Activated CD4-positive, alpha-beta T cell treated with anti-CD3 and anti-CD28 coated beads, Interleukin-2, amount 50 U/mL, for 1 hour (primary cell): ENCODE data around the gene CBLB.
"Not testable (repeated sequence)": the region's sequence is repeated elsewhere in the genome, so short reads cannot be mapped to it uniquely, and the experiment has no call there.

Experiments
- DNase-seq: peaks from one replicate; pipeline ENCODE4 v3.0.0-alpha.2; 2020

CBLB gene

DNA sequence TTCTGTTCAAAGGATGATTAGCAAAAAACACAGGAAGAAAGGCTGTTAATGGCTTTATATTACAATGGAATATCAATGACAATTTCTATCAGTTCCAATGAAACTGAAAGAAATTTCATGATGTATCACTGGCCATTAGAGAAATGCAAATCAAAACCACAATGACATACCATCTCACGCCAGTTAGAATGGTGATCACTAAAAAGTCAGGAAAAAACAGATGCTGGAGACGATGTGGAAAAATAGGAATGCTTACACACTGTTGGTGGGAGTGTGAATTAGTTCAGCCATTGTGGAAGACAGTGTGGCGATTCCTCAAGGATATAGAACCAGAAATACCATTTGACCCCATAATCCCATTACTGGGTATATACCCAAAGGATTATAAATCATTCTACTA is 53.5 kb downstream of the CBLB start:
- not testable (repeated sequence) for DNase-seq

DNA sequence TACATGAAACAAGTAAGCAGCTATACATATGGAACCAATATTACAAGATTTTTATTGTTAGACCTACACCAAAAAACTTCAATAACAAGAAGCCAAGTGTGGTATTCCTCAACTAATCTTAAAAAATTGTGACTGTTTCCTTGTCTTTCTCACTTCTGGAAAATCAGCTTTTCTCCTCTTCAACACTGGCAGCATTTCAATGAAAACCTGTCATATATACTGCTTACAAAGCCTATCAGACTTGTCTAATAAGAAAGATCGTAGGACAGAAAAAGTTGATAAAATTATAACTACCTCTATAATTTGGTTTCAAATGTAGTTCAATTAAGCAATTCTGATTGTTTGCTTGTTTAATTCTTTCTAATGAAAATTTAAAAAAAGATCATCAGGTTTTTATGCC is 55.1 kb downstream of the CBLB start:
- DNase-seq = no peak

DNA sequence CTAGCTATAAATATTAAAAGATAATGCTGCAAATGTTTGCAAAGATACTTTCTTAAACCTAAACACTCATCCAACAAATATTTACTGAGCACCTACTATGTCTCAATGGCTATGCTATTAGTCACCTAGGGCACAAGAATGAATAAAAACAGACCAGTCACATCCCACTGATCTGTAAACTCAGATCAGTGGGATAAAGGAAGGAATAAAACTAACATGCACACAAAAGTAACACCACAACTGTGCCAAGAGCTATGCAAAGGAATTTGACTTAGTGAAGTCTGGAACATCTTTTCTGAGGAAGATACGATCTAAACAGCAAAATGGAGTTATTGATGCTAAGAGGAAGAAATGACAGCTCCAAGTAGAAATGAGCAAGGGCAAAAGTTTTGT is 56.6 kb downstream of the CBLB start:
- no peak for DNase-seq

DNA sequence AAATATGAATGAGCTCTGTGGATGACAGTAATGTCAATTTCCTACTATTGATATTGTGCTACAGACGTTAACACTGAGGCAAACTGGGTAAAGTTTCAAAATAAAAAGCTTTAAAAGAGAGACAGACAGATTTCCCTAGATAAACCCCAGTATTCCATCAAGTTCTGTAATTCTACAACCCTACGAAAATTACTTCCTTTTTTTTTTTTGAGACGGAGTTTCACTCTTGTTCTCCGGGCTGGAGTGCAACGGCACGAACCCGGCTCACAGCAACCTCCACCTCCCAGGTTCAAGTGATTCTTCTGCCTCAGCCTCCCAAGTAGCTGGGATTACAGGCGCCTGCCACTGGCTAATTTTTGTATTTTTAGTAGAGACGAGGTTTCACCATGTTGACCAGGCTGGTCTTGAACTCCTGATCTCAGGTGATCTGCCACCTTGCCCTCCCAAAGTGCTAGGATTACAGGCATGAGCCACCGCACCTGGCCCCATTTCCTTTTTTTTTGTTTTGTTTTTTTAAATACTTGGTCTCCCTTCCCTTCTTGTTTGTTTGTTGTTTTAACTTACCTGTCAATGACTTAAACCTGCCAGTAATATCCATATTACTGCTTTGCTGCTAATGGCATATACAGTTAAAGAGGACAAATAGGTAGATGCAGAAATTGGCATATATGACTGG is 57.2 kb downstream of the CBLB start:
- no peak for DNase-seq

DNA sequence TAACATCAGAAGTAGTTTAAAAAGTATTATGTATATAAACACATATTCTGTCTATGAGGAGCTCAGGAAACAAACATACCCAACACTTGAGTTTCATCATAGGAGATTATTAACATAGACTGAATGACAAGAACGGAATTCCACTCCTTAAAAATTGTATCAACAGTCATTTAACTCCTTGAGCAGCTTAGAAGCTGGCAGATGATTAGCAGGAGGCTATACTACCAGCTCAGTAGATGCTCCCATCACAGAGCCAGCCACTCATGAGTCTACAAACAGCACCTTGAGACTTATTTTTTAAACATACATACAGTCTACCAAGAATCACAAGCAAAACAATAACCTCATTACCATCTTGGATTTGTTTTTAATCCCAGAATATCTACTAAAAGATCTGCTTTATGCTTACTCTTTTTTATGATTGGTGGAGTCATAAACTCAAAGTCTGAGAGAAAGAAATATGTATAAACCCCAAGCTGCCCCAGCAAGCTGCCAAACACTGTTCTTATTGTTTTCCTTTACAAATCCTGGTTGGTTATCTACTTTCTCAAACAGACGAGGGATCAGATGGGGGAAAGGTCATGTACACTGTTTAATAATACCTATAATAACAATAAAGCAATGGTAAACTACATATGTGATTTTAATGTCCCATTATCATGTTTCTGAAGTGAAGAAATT is 59.5 kb downstream of the CBLB start:
- no peak for DNase-seq

DNA sequence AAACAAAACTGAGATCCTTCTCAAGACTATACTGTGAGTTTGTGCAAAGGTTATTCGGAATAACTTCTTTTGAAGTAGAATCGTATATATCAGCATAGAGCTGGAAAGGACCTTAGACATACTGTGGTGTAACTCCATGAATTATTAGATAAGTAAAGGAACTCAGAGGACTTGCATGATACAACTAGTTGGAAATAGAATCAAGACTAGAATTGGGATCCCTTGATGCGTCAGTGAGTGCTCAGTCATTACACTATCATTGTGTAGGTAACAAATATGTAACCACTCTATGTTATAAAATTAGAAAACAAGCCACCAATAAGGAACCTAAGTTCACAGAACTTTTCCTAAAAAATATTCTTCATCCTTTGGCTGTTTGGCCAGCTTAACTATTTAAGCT is 61.1 kb downstream of the CBLB start:
- DNase-seq = no peak

DNA sequence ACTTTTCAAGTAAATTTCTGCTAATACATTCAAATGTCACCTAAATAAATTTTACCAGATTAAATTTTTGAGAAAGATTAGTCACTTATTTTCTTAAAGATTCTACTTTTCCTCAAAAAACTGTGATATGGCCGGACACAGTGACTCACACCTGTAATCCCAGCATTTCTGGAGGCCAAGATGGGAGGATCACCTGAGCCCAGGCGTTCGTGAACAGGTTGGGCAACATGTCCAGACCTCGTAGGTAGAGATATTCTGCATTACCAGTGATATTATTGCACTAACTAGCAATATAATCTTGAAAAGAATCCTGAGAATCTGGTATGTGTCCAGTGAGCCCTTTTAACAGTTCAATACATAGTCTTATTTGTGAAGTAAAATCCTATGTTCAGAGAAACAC is 61.7 kb downstream of the CBLB start:
- no peak for DNase-seq

DNA sequence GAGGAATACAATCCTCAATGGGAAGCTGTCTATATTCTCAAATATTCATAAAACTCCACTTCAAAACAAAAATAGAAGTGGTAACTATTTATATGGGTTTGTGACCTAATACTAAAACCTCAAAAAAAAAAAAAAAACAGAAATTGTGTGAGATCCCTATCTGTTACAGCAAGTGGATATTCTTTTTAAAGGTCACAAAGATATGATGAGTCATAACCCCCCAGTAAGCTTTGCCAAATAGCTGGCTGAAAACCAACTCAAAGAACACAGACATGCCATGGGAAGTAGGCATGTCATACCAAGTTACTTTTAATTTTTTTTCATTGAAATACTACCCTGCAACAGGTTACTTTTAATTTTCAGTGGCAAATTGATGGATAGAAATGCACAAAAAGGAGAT is 62.5 kb downstream of the CBLB start:
- no peak for DNase-seq

DNA sequence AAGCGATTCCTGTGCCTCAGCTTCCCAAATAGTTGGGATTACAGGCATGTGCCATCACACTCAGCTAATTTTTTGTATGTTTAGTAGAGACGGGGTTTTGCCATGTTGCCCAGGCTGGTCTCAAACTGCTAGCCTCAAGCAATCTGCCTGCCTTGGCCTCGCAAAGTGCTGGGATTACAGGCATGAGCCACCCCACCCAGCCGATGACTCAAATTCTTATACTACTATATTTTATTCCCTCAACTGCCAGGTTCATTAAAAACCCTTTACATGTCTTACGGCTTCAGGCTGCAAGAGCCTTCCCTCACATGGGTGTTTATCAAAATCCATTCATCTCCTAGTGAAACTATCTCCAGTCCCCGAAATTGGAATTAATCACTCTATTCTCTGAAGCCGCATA is 63.4 kb downstream of the CBLB start:
- no peak for DNase-seq

DNA sequence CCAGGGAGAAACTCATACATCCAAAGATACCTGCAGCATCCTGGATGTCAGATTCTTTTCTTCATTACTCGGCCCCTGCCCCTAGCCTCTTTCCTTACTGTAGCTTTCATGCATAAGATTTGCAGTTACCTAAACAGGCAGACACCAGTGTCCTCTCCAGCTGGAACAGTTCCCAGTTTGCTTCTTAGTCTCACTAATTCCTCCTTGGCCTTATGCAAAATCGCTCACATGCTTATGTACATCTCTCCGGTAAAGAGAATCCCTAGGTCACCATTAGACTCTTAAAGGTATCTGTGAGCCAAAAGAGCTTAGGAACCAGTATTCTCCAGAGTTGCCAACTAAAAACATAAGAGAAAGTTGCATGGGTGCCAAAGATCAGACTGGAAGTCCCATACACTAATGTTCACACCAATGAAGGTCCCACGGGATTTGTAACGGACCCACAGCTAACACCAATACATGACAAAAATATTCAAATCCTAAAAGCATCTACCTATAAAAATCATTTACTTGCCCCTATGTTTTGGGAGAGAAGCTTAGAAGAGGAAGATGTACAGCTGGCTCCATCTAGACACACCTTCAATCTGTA is 66.6 kb downstream of the CBLB start:
- no peak for DNase-seq

DNA sequence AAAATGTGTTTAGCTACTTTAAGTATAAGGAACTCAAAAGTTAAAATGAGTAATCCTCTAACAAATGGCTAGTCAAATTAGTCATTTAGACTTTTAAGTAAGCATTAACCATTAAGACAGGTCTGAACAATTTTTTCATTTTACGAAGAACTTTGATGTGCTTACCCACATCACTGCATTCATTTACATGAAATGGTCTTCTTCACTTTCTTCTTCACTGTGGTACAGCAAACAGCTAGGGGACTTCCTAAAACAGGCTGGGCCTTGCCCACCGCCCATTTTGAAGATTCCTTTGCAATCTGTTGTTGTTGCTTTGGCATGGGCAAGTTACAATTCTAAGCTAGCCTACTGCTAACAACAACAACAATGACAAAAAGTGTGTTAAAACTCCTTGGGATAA is 67.4 kb downstream of the CBLB start:
- no peak for DNase-seq

DNA sequence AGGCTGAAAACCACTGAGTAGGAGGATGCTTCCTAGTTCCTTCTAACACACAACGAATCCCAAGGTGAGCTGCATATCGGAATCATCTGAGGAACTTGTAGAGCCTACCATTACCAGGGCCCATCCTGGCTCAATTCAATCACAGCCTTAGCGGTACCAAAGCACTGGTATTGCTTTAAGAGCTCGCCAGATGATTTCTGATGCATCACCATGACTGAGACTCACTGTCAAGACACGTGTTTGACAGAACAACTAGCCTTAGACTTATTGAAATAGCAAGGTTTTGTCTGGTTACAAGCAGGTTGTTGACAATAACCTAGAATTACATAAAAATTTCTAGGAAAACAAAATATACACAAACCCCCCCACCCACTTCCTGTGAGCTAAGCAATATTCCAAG is 68.5 kb downstream of the CBLB start:
- DNase-seq = no peak

DNA sequence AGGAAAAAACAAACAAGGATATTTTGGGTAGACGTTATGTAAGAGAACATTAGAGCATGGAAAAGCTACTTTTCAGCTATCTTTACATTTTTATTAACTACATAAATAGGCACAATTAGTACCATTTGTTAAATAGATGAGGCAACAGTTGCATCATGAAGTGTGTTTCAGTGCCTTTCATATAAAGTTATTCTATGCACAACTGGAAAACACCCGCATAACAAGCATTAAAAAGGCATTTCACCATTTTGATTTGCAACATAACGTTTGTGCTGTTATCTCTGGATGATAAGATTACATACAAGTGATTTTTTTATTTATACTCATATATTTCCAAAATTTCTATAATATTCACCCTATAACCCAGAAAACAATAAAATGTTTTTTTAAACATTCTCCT is 69.5 kb downstream of the CBLB start:
- no peak for DNase-seq

DNA sequence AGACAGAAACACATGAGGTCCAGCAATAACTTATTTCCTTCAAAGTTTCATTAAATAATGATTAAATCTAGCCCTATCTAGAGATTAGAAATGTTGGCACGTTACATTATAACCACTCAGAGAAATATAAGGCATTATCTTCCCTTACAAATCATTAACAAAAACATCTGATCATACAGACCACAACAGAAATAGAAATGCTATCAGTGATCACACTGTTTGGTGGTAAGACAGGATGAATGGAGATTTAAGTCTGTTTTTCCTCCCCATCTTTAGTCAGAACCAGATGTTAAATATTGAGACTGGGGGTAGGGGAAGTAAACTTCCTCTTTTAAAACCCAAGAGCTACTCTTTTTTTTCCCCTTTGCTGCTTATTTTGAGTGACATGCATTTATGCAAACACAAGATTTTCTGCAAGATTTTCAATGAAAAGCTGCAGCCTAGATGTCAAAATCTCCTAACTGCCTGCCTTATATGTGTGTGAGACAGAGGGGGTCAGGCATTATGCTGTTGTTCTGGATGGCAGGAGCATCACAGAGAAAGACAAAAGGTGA is 70.4 kb downstream of the CBLB start:
- no peak for DNase-seq

DNA sequence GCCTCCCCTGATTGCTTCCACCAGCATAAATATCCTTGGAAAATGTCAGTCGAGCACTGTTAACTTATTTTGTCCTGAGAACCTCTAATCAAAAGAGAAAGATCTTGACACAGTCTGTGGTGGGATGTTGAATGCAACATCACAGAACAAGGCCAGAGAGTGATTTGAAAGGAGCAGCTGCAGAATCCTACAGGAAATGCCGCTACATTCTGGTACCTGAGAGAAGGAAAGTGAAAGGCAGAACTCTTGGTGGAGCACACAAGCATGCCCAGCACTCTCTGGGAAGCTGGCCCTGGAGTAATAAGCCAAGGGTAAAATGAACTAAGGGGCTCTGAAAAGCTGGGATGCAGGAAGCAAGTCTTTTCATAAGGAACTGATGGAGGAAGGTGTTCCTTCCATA is 75.8 kb downstream of the CBLB start:
- no peak for DNase-seq

DNA sequence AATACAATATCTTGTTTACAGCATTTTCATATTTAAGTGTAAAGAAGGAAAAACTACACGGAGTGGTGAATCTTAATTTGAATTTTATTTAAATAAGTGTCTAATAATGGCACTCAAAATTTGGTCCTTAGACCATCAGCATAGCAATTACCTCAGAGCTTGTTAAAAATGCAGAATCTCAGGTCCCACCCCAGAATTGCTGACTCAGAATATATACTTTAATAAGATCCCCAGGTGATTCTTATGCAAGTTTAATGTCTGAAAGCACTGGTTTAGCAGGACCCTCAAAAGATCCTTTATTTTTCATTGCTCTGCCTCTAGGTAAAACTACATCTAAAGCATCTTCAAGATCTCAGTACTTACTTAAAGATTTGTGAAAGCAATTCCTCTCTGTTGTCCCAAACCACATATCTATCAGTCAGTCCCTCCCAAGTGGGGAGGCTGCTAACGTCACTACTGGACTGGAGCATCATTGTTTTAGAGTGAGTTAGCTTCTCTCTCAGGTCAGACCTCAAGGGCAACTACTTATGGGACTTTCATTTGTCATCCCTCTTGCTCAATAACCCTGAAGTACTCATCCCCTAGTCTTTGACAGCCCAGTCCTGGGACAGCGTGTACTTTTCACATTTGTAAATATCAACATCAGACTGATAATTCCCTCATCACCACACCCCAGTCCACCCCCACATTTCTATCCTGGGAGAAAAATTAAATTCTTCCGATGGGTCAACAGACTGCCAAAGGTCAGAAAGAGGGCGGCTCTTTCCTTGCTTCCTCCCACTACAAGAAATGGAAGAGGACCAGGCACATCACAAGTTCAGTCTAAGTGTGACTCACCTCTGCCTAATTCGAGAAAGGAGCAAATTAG is 76.7 kb downstream of the CBLB start:
- DNase-seq = no peak

DNA sequence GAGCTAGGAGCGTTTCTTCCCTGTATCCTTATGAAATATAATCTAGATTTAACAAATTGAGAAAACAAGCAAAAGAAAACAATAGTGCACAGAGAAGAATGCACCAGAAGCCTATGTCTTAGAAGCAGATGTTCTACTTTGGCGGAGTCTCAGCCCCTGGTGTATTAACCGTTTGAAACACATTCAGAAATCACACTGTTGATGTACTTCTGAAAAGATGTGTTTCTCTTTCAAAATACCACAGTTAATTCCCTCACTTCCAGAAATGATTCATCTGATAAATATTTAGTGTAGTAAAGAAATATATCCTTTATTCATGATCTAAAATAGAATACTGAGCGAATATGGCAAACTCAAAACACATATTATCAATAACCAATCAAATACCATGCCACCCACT is 77.7 kb downstream of the CBLB start:
- DNase-seq = no peak

DNA sequence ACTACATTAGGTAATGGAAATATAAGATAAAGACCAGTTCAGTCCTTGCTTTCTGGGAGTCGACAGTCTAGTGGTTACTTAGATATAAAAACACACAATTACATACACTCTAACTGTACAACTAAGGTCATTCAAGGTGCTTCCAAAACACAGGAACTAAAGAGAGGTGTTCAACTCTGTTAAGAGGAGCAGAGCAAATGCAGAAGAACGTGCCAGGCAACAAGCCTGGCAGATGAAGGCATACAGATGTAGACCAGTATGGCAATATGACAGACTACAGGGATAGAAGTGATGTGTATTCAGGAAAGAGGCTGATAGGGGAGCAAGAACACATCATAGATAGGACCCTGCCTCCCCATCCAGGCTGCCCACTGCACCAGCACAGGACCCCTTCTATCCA is 78.3 kb downstream of the CBLB start:
- DNase-seq = no peak

DNA sequence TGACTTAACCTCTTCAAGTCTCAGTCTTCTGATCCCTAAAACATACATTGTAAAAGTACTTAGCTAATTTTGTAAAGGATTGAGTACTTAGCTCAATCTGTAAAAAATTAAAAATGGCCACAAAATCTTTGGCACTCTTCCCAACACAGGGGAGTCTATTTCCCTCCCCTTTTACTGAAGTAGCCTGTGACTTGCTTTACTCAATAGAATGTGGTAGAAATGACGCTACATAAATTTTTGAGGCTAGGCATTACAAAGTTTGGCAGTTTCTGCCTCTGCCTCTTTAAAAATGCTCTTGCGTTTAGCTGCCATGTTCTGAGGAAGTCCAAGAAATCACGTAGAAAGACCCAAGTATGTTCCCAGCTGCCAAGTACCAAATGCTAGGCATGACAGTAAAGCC is 80.2 kb downstream of the CBLB start:
- DNase-seq = no peak

DNA sequence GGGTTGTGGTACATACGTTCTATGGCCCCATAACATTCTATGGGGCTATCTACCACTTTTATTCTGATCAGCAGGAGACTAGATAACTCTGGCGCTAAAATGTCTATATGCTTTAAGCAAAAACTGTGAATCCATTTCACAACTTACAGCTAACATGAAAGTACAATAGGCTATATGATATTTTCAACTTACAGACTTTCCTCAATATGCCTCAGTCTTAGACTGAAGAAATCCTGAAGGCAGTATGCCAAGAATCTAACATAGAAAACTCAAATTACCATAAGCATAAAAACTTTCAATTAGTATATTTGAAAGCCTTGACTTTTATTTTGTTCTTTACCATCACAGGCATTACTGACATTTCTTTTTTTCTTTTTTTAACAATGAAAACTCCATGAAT is 81.4 kb downstream of the CBLB start:
- no peak for DNase-seq

DNA sequence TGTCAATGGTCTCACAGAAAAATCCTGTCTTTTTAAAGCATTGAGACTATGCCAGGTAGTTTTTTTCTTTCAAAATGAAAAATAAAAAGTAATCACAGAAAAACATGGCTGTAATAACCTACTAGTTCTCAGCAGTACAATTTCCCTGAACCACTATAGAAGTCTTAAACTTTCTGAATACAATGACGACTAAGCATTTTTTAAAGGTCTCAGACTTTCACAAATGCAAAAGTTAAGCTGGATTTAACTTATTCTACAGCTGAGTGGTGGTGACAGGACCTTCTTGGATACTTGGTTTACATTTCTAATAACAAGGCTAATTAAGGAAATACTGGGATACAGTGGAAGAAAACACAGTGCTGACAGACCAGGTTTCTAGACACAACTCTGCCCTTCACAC is 81.8 kb downstream of the CBLB start:
- no peak for DNase-seq

DNA sequence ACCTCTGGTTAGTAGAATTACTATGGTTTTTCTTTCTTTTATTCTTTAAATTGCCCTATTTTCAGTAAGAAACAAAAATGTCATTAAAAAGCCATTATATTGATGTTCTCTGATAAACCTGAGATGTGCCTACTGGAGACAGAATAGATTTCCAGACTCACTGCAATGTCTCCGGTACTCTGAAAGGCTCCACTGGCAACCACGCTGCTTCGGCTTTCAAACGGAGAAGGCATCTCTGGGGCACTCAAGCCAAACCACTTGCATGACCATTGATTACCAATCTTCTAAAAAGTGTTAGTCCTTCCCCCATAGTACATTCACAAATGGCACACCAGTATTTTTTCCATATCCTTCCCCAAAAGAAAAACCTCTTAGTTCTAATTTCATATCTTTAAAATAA is 82.6 kb downstream of the CBLB start:
- DNase-seq = no peak

DNA sequence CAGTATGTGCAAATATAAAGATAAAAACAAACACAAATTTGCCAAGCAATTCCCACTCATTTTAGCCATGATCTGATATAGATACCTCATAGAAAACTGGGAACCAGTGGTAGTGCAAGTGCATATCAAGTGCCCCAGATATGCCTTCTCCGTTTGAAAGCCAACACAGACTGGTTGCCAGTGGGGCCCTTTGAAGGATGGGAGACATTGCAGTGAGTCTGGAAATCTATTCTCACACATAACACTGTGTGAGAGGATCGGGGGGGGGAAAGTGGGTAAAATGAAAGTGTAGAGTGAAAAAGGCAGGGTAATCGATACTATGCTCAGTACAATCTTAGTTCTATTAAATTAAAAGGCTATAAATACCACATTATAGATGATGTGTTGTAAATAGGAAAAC is 83.0 kb downstream of the CBLB start:
- no peak for DNase-seq

DNA sequence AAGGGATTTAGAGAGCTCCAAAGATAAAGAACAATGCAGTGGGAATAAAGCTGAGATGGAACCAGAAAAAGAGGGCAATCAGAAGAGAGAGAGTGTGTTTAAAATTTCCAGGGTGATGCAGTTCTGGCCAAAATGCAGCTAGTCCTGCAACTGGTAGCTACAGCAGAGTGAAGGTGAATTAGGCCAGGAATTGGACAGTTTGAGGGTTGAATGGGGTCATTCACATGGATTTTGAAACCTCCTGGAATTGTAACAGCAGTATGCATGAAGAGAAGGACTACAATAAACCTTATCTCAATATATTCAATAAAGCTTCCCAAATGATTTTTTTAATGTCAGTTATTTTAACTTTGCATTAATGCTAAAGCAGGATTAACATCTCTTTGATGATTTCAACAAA is 85.2 kb downstream of the CBLB start:
- no peak for DNase-seq
